Measurements from ENCODE around the gene DNAH6.

DNAH6 gene

GRCh38 chr2:84719434-84719833 is 203.1 kb downstream of the DNAH6 start:
- H3K27ac ChIP-seq: no peak overlapping the region
- TF ChIP-seq CTCF (IDR thresholded peaks at IDR 0.05) (no peak), ZFX (IDR thresholded peaks at IDR 0.05; ENCODE audit: borderline replicate concordance) (no peak)

- TF ChIP-seq CTCF (IDR thresholded peaks at IDR 0.05) (no peak), ZFX (IDR thresholded peaks at IDR 0.05; ENCODE audit: borderline replicate concordance) (no peak)
- H3K27ac ChIP-seq: no peak overlapping the region
These were observed 207.5 kb downstream of the DNAH6 start for GRCh38 chr2:84723831-84724230.

- TF ChIP-seq CTCF (IDR thresholded peaks at IDR 0.05) (no peak), ZFX (IDR thresholded peaks at IDR 0.05; ENCODE audit: borderline replicate concordance) (no peak)
- H3K27ac ChIP-seq: no peak overlapping the region
These were observed 209.4 kb downstream of the DNAH6 start for GRCh38 chr2:84725717-84726116.

- H3K27ac ChIP-seq: no peak overlapping the region
- no peak for TF ChIP-seq CTCF (IDR thresholded peaks at IDR 0.05)
These were observed 211.0 kb downstream of the DNAH6 start for GRCh38 chr2:84727315-84727714.

GRCh38 chr2:84729224-84729623 is 212.9 kb downstream of the DNAH6 start:
- TF ChIP-seq CTCF (IDR thresholded peaks at IDR 0.05) (no peak), ZFX (IDR thresholded peaks at IDR 0.05; ENCODE audit: borderline replicate concordance) (no peak)

GRCh38 chr2:84731185-84731584 is 214.9 kb downstream of the DNAH6 start:
- no peak for TF ChIP-seq CTCF (IDR thresholded peaks at IDR 0.05)
- no peak for TF ChIP-seq ZFX (IDR thresholded peaks at IDR 0.05; ENCODE audit: borderline replicate concordance)
- H3K27ac ChIP-seq: no peak overlapping the region

More at GRCh38 chr2:84729224-84729623, 212.9 kb downstream of the DNAH6 start:
- no peak overlapping the region for H3K27ac ChIP-seq

- no peak for TF ChIP-seq ZFX (IDR thresholded peaks at IDR 0.05; ENCODE audit: borderline replicate concordance)
- no peak for TF ChIP-seq CTCF (IDR thresholded peaks at IDR 0.05)
- no peak overlapping the region for H3K27ac ChIP-seq
These were observed 216.8 kb downstream of the DNAH6 start for GRCh38 chr2:84732897-84733778.

Data from 22Rv1 (cell line).